Epithelial cell of esophagus (primary cell): ENCODE results near the gene CISD3.

Experiments
- DNase-seq: peaks from one replicate; pipeline ENCODE4 v3.0.0; 2010; ENCODE audit warnings: low read depth
- H3K4me3 ChIP-seq: 2 replicates; pipeline ENCODE4 v1.5.1; 2011; ENCODE audit warnings: mild to moderate bottlenecking, low read length, control low read depth
- CTCF ChIP-seq: IDR thresholded peaks from 2 replicates; pipeline ENCODE4 v1.5.1; 2011; ENCODE audit warnings: low read depth, mild to moderate bottlenecking, low read length, control low read depth, inconsistent platforms; ENCODE audit not compliant: insufficient read depth; ENCODE audit errors: missing control alignments

CISD3 gene

GRCh38 chr17:38729886-38730525 lies at the start of gene CISD3:
CISD3 (plus strand) TSS chr17:38730341; CDS start chr17:38730359, 18 bp downstream.
- DNase-seq = peak; percentile 83
- peak; percentile 13 for TF ChIP-seq CTCF

GRCh38 chr17:38681096-38681495 lies 49.0 kb upstream of the CISD3 start:
- no peak for DNase-seq
- no peak for TF ChIP-seq CTCF
- H3K4me3 ChIP-seq = no peak overlapping the region

More at GRCh38 chr17:38729886-38730525, at the start of gene CISD3:
- peak within 1 kb of the TSS; percentile 85 for H3K4me3 ChIP-seq

- no peak for DNase-seq
- TF ChIP-seq CTCF = no peak
- no peak overlapping the region for H3K4me3 ChIP-seq
Measured at GRCh38 chr17:38685491-38685890, 44.6 kb upstream of the CISD3 start.

- no peak overlapping the region for H3K4me3 ChIP-seq
- peak; percentile 60 for DNase-seq
- TF ChIP-seq CTCF = no peak
Measured at GRCh38 chr17:38687286-38687685, 42.9 kb upstream of the CISD3 start.

- no peak for DNase-seq
- H3K4me3 ChIP-seq = no peak overlapping the region
- no peak for TF ChIP-seq CTCF
Measured at GRCh38 chr17:38690386-38690785, 39.8 kb upstream of the CISD3 start.

- no peak overlapping the region for H3K4me3 ChIP-seq
- TF ChIP-seq CTCF = no peak
- DNase-seq = no peak
Measured at GRCh38 chr17:38691154-38691553, 39.0 kb upstream of the CISD3 start.

- H3K4me3 ChIP-seq = no peak overlapping the region
- no peak for DNase-seq
- TF ChIP-seq CTCF = no peak
Measured at GRCh38 chr17:38693700-38694329, 36.3 kb upstream of the CISD3 start.
